ENCODE measurements around the gene RAB20.

Gene RAB20

DNA sequence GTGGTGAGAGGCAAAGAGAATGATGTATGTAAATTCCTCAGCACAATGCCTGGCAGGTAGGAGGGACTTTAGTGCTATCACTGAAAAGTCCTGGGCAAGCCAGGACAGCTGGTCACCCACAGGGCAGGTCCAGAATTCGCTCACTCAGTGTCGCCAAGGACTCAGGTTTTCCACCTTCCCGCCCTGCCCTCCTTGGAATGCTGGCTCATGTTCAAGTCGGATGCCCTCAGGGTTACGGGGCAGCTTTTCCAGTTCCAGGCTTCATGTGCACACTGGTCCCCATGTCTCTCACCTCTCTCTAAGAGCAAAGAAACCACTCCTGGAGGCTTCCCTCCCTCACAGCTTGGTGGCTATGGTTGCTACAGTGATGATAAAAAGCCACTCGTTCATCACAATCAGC lies 29.1 kb upstream of the RAB20 start:
- no peak for DNase-seq
- Histone ChIP-seq H3K27ac (no peak overlapping the region), H3K4me3 (no peak overlapping the region), H3K27me3 (no peaks in the 10 kb centered on the region), H3K9me3 (no peaks in the 10 kb centered on the region), H3K4me1 (no peaks in the 10 kb centered on the region), H3K36me3 (no peaks in the 10 kb centered on the region)
- intact Hi-C loops (cut with DNase I; ENCODE audit: low total_unique reads), result no loop called here
- TF ChIP-seq, protein P1, sequence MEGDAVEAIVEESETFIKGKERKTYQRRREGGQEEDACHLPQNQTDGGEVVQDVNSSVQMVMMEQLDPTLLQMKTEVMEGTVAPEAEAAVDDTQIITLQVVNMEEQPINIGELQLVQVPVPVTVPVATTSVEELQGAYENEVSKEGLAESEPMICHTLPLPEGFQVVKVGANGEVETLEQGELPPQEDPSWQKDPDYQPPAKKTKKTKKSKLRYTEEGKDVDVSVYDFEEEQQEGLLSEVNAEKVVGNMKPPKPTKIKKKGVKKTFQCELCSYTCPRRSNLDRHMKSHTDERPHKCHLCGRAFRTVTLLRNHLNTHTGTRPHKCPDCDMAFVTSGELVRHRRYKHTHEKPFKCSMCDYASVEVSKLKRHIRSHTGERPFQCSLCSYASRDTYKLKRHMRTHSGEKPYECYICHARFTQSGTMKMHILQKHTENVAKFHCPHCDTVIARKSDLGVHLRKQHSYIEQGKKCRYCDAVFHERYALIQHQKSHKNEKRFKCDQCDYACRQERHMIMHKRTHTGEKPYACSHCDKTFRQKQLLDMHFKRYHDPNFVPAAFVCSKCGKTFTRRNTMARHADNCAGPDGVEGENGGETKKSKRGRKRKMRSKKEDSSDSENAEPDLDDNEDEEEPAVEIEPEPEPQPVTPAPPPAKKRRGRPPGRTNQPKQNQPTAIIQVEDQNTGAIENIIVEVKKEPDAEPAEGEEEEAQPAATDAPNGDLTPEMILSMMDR (IDR thresholded peaks at IDR 0.05), result no peak

DNA sequence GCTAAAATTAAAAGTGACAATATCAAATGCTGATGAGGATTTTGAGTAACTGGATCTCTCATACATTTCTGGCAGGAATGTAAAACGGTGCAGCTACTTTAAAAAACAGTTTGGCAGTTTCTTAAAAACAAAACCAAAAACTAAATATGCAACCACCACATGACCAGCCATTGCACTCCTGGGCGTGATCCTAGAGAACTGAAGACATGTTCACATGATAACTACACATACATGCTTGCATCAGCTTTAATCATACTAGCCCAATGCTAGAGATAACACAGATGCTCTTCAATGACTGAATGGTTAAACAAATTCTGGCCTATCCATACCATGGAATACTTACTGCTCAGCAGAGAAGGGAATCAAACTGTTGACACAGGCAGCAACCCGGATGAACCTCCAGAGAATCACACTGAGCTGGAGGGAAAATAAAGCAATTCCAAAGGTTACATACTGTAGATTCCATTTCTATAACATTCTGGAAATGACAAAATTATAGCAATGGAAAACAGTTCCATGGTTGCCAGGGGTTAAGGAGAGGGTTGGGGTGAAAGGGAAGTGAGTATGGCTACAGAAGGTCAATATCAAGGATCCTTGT lies 28.4 kb upstream of the RAB20 start:
- TF ChIP-seq, protein P1 (IDR thresholded peaks at IDR 0.05), result no peak
- H3K27me3 ChIP-seq, result no peaks in the 10 kb centered on the region
- no peak overlapping the region for H3K27ac ChIP-seq
- H3K9me3 ChIP-seq, result no peaks in the 10 kb centered on the region
- no peak for DNase-seq
- intact Hi-C loops (cut with DNase I; ENCODE audit: low total_unique reads), result no loop called here
- no peaks in the 10 kb centered on the region for H3K4me1 ChIP-seq
- no peaks in the 10 kb centered on the region for H3K36me3 ChIP-seq
- no peak overlapping the region for H3K4me3 ChIP-seq

DNA sequence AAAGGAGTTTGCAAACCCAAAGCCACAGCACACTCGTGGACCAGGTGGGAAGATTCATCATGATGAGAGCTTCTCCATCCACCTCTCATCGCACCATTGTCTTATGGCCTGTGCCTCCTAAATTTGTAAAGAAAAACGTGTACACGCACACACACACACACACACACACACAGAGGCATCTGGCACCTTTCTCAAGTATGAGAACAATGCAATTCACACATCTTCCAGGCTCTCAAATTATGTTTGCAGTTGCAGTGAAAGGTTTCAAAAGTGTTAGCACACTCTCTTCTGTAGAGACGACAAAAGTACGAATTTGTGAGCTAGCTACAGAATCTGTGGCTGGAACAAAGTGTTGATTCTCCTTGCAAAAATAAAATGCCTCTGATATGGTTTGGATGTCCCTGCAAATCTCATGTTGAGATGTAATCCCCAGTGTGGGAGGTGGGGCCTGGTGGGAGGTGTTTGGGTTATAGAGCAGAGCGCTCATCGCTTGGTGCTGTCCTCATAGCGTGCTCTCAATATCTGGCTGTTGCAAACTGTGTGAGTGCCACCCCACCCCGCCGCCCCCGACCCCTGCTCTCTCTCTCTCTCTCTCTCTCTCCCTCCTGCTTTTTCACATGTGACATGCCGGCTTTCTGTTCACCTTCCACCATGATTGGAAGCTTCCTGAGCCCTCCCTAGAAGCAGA lies 21.8 kb upstream of the RAB20 start:
- no peak overlapping the region for H3K4me3 ChIP-seq
- no peaks in the 10 kb centered on the region for H3K9me3 ChIP-seq
- no peak for DNase-seq
- H3K27me3 ChIP-seq, result peaks cover 0 to 4% of the 10 kb centered on the region in 2 donors
- H3K36me3 ChIP-seq, result no peaks in the 10 kb centered on the region
- intact Hi-C loops (cut with DNase I; ENCODE audit: low total_unique reads), result no loop called here
- TF ChIP-seq, protein P1 (IDR thresholded peaks at IDR 0.05), result no peak
- H3K27ac ChIP-seq, result no peak overlapping the region
- no peaks in the 10 kb centered on the region for H3K4me1 ChIP-seq

DNA sequence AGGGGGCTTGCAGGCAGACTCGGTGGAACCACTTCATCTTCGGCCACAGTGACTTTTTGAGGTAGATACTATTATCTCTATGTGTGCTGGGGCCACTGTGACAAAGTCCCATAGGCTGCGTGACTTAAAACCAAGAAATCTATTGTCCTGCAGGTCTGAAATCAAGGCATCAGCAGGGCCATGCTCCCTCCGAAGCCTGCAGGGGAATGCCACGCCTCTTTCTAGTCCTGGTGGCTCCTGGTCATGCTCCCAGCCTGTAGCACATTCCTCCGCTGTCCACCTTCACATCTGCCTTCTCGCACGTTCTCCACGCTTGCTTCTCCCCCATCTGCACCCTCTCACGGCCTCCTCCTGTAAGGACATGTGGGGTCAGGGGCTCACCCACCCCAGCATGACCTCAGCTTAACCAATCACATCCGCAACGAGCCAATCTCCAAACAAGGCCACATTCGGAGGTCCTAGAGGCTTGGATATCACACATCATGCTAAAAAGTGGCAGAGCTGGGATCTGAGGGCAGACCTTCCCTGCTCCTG lies 21.0 kb upstream of the RAB20 start:
- Histone ChIP-seq H3K27ac (no peak overlapping the region), H3K36me3 (no peaks in the 10 kb centered on the region), H3K27me3 (peaks cover 0 to 4% of the 10 kb centered on the region in 2 donors), H3K9me3 (no peaks in the 10 kb centered on the region), H3K4me3 (no peak overlapping the region), H3K4me1 (no peaks in the 10 kb centered on the region)
- intact Hi-C loops (cut with DNase I; ENCODE audit: low total_unique reads), result no loop called here
- TF ChIP-seq, protein P1 (IDR thresholded peaks at IDR 0.05), result no peak
- no peak for DNase-seq

DNA sequence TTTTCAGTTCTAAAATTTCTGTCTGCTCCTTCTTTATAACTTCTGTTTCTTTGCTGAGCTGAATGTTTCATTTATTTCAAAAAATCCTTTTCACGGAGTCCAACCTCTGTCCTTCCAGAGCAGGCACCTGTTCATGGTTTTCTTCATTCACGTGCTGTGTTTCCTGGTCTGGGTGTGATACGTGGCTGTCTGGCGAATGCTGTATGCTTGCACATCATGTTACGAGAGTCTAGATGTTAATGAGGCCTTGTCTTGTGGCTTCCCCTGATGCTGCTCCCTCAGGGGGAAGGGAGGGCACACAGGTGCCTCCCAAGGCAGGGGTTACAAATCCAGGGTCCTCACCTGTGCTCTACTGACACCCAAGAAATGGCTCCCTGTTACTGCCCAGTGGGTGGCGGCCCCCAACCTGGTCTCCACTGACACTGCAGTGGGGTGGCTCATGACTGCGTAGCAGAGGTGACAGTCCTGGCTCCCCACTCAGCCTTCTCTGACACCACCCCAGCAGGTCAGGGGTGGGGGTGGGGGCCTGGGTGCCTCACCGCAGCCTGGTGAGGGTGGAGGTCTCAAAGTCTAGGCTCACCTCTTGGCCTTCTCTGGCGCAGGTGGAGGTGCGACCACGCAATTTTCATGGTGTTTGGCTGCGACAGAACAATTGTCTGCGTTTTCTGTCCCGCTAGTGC lies 20.1 kb upstream of the RAB20 start:
- Histone ChIP-seq H3K4me1 (no peaks in the 10 kb centered on the region), H3K27me3 (peaks cover 0 to 4% of the 10 kb centered on the region in 2 donors), H3K36me3 (no peaks in the 10 kb centered on the region), H3K9me3 (no peaks in the 10 kb centered on the region), H3K4me3 (no peak overlapping the region), H3K27ac (no peak overlapping the region)
- TF ChIP-seq, protein P1 (IDR thresholded peaks at IDR 0.05), result no peak
- intact Hi-C loops (cut with DNase I; ENCODE audit: low total_unique reads), result no loop called here
- no peak for DNase-seq

All from tibial artery (tissue), 4 donors.